ENCODE measurements around the gene KIRREL2.
A peak's percentile ranks its signal among the peaks of the same experiment; 100 is the strongest.
"Not testable (repeated sequence)": the region's sequence is repeated elsewhere in the genome, so short reads cannot be mapped to it uniquely, and the experiment has no call there.

KIRREL2 gene

DNA sequence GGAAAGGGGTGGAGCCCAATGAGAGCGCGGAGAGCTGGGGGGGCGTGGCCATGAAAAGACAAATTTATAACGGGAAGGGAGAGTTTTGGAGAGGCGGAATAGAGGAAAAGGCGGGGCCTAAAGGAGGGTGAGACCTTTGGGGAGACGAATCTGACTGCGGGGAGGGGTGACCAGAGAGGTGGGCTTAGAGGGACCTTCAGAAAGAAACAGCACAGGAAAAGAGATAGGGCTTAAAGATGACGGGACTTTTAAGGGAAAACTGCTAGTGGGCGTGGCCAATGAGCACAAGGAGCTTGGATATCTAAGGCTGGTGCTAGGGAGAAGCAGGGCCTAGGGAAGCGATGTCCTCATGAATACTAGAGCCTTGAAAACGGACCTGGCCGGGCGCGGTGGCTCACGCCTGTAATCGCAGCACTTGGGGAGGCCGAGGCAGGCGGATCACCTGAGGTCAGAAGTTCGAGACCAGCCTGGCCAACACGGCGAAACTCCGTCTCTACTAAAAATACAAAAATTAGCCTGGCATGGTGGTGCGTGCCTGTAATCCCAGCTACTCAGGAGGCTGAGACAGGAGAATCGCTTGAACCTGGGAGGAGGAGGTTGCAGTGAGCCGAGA lies 13.5 kb downstream of the KIRREL2 start:
- DNase-seq (ENCODE audit: low read depth), result not testable (repeated sequence)

DNA sequence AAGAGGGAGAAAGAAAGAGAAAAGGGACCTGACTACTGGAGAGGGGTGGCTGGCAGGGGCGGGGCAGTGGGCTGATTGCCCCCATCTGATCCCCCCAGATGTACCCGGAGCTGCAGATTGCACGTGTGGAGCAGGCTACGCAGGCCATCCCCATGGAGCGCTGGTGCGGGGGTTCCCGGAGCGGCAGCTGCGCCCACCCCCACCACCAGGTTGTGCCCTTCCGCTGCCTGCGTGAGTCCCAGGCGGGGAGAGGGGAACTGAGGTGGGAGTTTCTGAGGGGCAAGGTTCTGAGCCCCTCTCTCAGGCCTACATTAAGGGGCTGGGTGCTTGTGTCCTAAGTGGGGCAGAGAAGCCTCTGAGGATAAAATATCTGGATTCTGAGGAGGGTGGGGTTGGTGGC lies 14.1 kb downstream of the KIRREL2 start:
- no peak for DNase-seq (ENCODE audit: low read depth)

DNA sequence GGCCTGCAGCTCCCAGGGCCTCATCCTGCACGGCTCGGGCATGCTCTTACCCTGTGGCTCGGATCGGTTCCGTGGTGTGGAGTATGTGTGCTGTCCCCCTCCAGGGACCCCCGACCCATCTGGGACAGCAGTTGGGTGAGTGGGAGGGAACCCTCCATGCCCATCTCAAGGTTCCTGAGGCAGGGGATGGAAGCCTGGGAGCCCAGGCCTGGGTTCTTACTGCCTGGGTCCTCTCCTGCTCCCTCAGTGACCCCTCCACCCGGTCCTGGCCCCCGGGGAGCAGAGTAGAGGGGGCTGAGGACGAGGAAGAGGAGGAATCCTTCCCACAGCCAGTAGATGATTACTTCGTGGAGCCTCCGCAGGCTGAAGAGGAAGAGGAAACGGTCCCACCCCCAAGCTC lies 14.9 kb downstream of the KIRREL2 start:
- DNase-seq (ENCODE audit: low read depth), result no peak

DNA sequence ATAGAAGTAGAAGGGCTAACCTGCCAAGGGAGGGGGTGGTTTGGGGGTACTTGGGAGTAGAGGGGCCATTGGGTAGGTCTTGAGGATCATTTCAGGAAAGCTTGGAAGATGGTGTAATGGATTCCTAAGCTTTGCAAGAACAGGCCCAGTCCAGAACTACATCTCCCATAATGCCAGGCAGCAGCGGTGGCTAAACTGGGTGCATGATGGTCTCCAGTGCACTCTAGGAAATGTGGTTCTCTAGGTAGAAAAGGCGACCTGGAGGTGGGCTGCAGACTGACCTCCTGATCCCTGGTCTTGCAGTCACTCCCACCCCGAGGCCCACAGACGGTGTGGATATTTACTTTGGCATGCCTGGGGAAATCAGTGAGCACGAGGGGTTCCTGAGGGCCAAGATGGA lies 15.5 kb downstream of the KIRREL2 start:
- DNase-seq (ENCODE audit: low read depth), result no peak

DNA sequence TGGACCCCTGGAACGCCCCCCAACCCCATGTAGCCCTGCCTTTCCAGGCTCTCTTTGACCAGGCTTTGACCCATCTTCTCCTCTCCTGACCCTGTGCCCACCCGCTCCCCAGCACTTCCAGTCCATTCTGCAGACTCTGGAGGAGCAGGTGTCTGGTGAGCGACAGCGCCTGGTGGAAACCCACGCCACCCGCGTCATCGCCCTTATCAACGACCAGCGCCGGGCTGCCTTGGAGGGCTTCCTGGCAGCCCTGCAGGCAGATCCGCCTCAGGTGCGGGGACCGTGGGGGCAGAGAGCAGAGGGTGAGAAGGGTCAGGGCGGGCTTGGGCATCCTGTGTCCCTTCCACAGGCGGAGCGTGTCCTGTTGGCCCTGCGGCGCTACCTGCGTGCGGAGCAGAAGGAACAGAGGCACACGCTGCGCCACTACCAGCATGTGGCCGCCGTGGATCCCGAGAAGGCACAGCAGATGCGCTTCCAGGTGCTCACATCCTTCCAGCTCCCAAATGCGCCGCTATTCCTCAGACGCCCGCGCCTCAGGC lies 17.8 kb downstream of the KIRREL2 start:
- no peak for DNase-seq (ENCODE audit: low read depth)

DNA sequence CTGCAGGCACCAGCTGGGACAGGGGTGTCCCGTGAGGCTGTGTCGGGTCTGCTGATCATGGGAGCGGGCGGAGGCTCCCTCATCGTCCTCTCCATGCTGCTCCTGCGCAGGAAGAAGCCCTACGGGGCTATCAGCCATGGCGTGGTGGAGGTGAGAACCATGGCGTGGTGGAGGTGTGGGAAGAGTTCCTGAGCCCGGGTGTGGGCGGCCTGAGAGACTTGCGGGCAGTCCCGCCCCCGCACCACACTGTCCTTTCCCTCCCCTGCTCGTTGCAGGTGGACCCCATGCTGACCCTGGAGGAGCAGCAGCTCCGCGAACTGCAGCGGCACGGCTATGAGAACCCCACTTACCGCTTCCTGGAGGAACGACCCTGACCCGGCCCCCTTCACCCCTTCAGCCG lies 22.4 kb downstream of the KIRREL2 start:
- DNase-seq (ENCODE audit: low read depth), result no peak

DNA sequence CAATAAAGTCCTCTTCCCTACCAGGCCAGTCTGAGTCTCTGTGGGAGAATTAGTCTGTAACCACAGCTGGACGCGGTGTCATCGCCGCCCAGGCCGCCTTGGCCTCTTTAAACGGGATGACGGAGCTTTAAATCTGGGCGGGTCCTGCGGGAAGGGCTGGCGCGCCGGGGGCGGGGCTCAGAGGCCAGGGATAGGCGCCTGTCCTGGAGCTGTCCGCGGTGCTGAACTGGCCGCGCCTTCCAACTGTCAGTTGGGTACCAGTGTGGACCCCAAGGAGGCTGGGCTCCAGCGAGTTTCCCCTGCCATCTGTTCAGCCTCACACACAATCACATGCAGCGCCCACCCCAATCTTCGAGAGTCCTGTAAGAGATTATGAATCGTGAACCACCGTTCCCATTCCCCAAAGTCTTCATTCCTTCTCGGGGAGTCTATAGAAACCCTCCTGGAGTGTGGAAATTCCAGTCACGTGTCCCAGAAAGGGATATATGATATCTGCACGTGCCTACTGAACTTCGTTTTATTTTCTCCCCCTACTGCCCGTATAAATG lies 23.1 kb downstream of the KIRREL2 start:
- DNase-seq (ENCODE audit: low read depth), result peak; percentile 84

DNA sequence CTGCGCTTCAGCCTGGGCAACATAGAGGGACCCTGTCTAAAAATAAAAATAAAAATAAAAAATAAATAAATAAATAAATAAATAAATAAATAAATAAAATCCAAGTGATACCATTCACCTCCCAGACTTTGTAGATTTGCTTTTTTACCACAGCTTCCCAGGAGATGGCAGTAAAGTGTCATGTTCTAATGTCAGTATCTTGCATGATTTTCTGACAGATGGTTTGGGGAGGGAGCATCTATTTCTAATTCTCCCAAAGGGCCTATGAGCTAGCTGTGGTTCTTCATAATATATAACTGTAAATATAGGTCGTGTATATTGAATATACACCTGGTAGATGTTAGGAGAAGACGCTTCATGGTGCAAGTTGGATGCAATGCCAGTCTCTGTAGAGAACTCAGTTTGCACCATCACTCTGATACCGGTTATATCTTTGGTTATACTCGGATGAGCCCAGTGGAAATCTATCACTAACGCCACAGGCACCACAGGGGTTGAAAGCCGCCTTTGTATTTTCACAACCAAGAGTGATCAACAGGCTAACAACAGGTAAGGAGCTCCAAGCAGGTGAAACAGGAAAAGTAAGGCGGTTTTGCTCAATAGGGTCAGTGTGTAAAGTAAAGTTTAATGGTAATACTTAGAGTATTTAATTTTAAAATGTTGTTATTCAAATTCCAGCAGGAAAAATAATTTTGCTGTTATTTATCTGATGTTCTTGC lies 25.6 kb downstream of the KIRREL2 start:
- peak; percentile 79 for DNase-seq (ENCODE audit: low read depth)

DNA sequence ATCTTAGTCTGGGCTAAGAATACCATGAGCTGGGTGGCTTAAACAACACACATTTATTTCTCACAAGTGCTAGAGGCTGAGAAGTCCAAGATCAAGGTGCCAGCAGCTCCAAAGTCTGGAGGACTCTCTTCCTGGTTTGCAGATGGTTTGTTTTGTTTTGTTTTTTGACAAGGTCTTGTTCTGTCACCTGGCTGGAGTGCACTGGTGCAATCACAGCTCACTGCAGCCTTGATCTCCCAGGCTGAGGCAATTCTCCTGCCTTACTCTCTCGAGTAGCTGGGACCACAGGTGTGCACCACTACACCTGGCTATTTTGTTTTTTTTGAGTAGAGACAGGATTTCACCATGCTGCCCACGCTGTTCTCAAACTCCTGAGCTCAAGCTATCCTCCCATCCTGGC lies 27.2 kb downstream of the KIRREL2 start:
- DNase-seq (ENCODE audit: low read depth), result no peak

DNA sequence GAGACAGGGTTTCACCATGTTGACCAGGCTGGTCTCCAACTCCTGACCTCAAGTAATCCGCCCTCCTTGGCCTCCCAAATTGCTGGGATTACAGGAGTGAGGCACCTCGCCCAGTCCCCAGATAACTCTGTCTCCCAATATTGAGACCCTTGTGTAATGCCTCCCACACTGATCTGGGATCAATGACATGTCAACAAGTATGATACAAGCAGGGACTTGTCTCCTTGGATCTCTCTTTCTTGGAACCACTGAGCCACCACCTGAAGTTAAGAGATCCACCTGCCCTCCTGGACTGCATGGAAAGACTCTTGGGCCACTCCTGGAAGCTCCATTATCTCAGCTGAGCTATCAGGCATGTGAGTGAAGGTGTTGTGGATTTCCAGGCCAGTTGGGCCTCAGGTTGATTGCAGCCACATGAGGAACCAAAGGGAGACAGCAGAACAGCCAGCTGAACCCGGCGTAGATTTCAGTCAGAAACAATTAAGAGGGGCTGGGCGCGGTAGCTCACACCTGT lies 28.6 kb downstream of the KIRREL2 start:
- DNase-seq (ENCODE audit: low read depth), result no peak

DNA sequence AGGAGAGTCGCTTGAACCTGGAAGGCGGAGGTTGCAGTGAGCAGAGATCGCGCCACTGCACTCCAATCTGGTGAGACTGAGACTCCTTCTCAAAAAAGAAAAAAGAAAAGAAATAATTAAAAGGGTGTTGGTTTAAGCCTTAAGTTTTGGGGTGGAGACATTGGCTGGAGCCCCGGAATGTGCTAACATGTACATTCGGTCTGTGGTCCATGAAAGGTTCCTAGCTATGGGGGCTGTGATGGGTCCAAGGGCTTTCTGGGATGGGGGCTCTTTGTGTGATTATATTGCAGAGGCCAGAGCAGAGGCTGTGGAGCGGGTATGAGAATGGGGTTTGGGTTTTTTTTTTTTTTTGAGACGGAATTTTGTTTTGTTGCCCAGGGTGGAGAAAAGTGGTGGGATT lies 29.2 kb downstream of the KIRREL2 start:
- no peak for DNase-seq (ENCODE audit: low read depth)

DNA sequence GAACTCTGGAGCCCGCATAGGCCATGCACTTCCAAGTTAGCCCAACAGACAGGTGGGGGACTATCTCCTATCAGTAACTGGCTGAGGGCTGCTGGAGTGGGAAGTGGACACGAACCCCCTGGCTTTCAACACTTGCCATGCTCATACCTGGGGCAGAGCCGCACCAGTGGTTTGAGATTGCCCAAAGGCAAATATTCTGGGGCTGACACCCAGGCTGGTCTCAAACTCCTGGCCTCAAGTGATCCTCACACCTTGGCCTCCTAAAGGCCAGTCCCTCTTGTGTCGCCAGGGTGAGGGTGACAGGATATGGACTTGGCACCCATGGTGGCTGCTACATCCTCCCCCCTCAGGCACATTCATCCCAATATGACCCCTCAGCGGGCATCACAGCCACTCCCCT lies 30.5 kb downstream of the KIRREL2 start:
- DNase-seq (ENCODE audit: low read depth), result no peak

DNA sequence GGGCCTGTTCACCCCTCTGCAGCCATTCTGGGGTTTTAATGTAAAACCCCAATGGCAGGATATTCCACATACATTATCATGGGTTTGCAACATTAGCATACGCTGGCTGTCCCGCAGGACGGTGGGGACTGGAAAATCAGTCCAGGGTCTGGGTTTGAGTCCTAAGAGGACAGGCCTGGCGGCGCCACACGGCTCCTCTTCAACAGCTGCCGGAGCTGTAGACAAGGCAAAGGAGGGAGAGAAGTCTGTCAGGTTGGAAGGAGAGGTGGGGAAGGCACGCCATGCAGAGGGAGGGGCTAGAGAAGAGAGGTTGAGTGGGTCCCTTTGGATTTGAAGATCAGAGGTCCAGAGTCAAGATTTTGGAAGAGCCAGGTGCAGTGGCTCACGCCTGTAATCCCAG lies 31.7 kb downstream of the KIRREL2 start:
- DNase-seq (ENCODE audit: low read depth), result no peak

DNA sequence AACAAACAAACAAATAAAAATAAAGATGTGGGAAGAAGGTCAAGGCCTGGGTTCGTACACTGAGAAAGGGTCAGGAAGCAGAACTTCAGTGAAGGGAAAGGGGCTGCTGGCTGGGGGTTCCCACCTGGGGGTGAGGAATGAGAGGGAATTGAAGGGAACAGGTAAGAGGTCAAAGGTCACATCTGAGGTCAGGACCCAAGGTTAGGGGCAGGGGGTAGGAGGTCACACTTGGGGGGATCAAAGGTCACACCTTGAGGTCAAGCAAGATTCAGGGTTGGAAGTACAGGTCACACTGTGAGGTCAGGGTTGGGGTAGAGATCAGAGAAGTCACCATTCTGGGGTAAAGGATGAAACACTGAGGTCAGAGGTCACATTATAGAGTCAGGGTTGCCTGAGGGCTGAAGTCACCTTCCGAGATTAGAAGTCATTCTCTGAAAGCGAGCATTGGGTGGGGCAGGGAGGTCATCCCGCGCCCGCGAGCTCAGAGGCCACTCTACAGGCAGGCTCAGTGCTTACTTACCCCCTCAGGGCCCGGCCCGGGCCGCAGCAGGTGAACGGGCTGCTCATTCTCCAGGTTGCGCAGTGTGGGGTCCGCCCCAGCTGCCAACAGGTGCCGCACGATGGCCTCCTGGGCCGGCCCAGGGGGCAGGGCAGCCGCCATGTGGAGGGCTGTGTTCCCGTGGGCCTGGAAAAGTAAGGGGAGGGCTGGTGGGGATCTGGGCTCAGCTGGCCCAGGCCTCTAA lies 32.8 kb downstream of the KIRREL2 start:
- DNase-seq (ENCODE audit: low read depth), result no peak

DNA sequence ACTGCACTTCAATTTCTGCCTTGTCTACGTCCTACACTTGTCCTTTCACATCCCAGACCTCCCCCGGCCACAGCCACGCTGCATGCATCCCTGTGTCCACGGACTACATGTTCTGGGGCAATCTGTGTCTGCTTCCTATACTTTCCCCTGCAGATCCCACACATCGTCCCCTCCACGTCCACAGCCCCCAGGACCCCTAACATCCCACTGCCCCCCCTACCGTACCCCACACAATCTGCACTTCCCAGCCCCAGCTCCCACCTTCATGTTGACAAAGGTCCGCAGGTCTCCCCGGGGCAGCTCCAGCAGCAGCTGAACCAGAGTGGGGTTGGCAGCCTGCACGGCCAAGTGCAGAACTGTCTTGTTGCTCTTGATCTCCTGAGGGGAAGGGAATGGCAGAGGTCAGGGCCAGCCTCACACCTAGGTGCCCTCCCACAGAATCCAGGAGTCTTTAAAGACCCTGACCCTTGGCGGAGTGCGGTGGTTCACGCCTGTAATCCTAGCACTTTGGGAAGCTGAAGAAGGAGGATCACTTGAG lies 33.5 kb downstream of the KIRREL2 start:
- no peak for DNase-seq (ENCODE audit: low read depth)

DNA sequence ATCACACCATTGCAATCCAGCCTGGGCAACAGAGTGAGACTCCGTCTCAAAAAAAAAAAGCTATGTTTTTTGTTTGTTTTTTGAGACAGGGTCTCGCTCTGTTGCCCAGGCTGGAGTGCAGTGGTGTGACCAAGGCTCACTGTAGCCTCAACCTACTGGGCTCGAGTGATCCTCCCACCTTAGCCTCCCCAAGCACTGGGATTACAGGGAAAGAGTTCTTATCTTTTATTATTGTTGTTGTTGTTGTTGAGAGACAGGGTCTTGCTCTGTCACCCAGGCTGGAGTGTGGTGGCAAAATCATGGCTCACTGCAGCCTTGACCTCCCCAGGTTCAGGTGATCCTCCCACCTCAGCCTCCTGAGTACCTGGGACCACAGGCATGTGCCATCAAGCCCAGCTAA lies 35.1 kb downstream of the KIRREL2 start:
- not testable (repeated sequence) for DNase-seq (ENCODE audit: low read depth)

DNA sequence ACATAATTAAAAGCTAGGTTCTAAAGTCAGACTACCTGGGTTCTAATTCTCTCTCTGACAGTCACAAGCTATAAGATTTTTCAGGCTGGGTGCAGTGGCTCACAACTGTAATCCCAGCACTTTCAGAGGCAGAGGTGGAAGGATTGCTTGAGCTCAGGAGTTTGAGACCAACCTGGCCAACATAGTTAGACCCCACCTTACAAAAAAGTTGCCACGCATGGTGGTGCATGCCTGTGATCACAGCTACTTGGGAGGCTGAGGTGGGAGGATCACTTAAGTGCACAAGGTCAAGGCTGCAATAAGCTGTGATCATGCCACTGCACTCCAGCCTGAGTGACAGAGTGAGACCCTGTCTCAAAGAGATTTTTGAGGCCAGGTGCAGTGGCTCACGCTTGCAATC lies 37.6 kb downstream of the KIRREL2 start:
- DNase-seq (ENCODE audit: low read depth), result no peak

DNA sequence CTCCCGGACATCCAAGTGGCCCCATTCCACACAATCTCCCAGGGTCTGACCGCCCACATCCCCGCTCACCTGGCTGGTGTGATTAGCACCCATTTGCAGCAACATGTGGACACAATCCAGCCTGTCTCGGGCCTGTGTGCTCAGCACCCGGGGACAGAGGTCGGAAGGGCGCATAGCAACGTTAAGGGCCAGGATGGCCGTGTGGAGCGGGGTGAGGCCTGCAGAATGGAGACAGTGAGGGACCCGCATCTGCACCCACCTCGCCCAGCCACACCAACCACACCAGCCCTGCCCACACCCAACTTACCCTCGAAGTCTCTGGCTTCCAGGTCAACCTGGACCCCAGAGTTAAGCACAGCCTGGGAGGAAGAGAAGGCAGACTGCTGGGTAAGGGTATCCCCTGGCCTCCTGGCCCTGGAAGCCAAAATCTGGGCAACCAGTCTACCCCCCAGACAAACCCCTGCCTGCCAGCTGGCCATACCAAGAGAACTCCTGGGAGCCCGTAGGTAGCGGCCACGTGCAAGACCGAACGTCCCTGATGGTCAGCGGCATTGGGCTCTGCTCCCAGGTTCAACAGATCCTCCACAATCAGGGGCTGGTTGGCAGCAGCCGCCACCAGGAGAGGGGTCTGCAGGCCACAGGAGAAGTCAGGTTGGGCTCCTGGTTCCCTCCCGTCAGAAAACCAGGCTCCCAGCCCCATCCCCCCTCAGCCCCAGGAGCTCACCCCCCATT lies 39.4 kb downstream of the KIRREL2 start:
- DNase-seq (ENCODE audit: low read depth), result no peak

DNA sequence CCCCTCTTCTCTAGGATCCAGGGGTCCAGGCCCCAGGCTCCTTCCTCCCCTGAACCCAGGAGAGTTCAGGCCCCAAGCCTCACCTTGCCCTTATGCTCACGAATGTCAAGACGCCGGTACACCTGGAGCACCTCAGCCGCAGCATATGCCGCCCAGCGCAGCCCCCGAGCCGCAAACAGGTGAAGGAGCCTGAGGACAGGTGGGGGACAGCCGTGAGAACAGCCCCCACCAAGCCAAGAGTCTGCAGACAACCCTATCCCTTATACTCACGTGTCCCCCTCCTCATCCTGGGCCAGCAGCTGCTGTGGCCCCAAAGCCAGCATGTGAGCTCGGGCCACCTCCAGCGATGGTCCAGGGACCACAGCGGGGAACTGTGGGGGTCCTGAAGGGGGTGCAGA lies 39.9 kb downstream of the KIRREL2 start:
- DNase-seq (ENCODE audit: low read depth), result no peak

DNA sequence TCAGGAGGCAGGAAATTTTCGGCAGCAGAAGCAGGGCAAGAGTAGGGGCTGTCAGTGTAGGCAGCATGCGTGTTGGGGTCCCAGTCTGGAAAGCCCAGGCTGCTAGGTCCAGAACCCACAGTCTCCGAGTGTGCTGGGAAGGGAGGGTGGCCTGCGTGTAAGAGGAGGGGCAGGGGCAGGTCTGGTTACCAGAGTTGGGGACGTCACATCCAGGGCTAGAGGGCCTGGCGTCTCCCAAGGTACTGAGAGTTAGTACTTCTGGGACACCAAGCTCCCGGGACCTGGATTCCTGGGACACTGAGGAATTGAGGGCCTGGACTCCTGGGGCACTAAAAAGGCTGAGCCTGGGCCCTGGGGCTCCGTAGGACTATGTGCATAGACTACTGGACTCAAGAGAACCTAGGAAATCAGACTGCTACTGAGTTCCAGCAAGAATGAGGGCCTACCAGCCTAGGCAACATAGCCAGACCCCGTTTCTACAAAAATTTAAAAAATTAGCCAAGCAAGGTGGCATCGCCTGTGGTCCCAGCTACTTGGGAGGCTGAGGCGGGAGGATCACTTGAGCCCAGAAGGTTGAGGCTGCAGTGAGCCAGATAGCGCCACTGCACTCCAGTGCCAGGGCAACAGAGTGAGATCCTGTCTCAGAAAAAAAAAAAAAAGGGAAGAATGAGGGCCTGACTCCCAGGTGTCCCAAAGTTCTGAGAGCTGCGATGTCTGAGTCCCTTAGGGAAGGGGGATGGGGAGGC lies 41.2 kb downstream of the KIRREL2 start:
- no peak for DNase-seq (ENCODE audit: low read depth)

DNA sequence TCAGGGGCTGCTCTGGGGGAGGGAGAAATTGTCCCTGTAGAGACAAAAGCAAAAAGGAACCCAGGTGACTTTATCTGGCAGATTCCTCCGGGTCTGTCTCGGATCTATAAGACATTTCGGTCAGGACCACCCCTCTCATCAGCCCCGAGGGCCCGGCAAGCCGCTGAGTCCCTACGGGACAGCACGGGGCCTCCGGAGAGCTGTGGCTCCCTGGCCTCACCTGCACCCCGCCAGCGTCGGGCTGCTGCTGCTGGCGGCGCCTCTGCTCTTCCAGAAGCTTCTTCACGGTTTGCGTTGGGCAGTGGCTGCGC lies 41.7 kb downstream of the KIRREL2 start:
- DNase-seq (ENCODE audit: low read depth), result no peak

All from GM04504 (cell line).